Measurements from ENCODE around the gene MRPL3.

- TF ChIP-seq CTCF (conservative IDR thresholded peaks at IDR 0.05; ENCODE audit: low read depth, low read length) (no peak), EZH2 (IDR thresholded peaks at IDR 0.05; ENCODE audit: borderline replicate concordance, low read depth, low read length, poor library complexity, severe bottlenecking) (no peak)
Measured at GRCh38 chr3:131432441-131432840, 70.3 kb downstream of the MRPL3 start.
